Panc1 (cell line): ENCODE measurements around the gene BAIAP2. TPM values are rescaled to one million over a fixed set of nuclear protein-coding genes. Genes with fewer than 3 reads are reported as not detected.

Experiments used
- ATAC-seq: fragments of 200-7000 bp; cut with Tn5 transposase; 2 replicates; pipeline ENCODE4 v1.9.1; 2020; ENCODE audit warnings: mild to moderate bottlenecking, moderate library complexity
- BruUV-seq: library from RNA; stranded (reverse); fragments of 400-500 nt; replicated peaks from 2 replicates; lab custom pipeline; 2021; lab: Mats Ljungman, UMichigan
- CTCF ChIA-PET: fragments of 300-600 bp; sonication (Branson Sonifier 250); formaldehyde crosslinking; loops from one replicate; lab custom pipeline; 2022; ENCODE audit warnings: antibody characterized with exemption; lab: Charles Lee
- POLR2A ChIA-PET: fragments of 300-600 bp; sonication (Branson Sonifier 250); formaldehyde crosslinking; loops from one replicate; lab custom pipeline; 2022; ENCODE audit warnings: antibody characterized with exemption; lab: Charles Lee
- DNase-seq: peaks from one replicate; pipeline ENCODE4 v3.0.0-alpha.2; 2010; ENCODE audit warnings: low read depth, low spot score
- H3K27ac ChIP-seq: 2 replicates; pipeline ENCODE4 v1.5.1; 2011; ENCODE audit warnings: mild to moderate bottlenecking, low read length, inconsistent platforms
- H3K27me3 ChIP-seq: fragments of 200-500 bp; sonication (Bioruptor generic); 2 replicates; pipeline ENCODE4 v1.6.0; 2014; ENCODE audit warnings: low read length, inconsistent platforms; ENCODE audit not compliant: control insufficient read depth, insufficient read depth
- H3K36me3 ChIP-seq: fragments of 200-500 bp; sonication (Bioruptor generic); 2 replicates; pipeline ENCODE4 v1.5.1; 2014; ENCODE audit warnings: inconsistent platforms, mild to moderate bottlenecking, low read length, moderate library complexity; ENCODE audit not compliant: control insufficient read depth, insufficient read depth
- H3K4me1 ChIP-seq: 2 replicates; pipeline ENCODE4 v1.5.1; 2011; ENCODE audit warnings: inconsistent platforms, mild to moderate bottlenecking, low read length, moderate library complexity; ENCODE audit not compliant: control insufficient read depth, insufficient read depth
- H3K4me3 ChIP-seq, 2 experiments: 2 replicates each; pipeline ENCODE4 v1.5.1; 2011 to 2012; ENCODE audit warnings: low read depth in 2 of 2, low read length in 2 of 2, mild to moderate bottlenecking in 2 of 2, inconsistent platforms in 1 of 2, moderate library complexity in 1 of 2
- H3K9me3 ChIP-seq: fragments of 200-500 bp; sonication (Bioruptor generic); 2 replicates; pipeline ENCODE4 v1.5.1; 2014; ENCODE audit warnings: low read depth, mild to moderate bottlenecking, inconsistent platforms, low read length, moderate library complexity; ENCODE audit not compliant: control insufficient read depth, insufficient read depth
- POLR2AphosphoS5 ChIP-seq: IDR thresholded peaks from 2 replicates; pipeline ENCODE4 v1.6.1; 2012; ENCODE audit warnings: mild to moderate bottlenecking, low read depth, low read length, moderate library complexity
- SIN3A ChIP-seq: IDR thresholded peaks from 2 replicates; pipeline ENCODE4 v1.6.1; 2012; ENCODE audit warnings: low read depth, mild to moderate bottlenecking, low read length, moderate library complexity, borderline replicate concordance; ENCODE audit not compliant: insufficient read depth
- TCF7L2 ChIP-seq: IDR thresholded peaks from 2 replicates; pipeline ENCODE4 v1.6.1; 2011; ENCODE audit warnings: mild to moderate bottlenecking, low read depth, low read length, inconsistent platforms
- in situ Hi-C: cut with HindIII; loops from 2 replicates; pipeline ENCODE4 v1.10.0; 2016; ENCODE audit warnings: low sequenced_read_pairs, low pct_unique_long_range_greater_than_20kb
- intact Hi-C: fragments of 100-400 bp; cut with micrococcal nuclease; formaldehyde crosslinking; loops from one replicate; pipeline ENCODE4 v1.10.0; 2022; ENCODE audit not compliant: unreplicated experiment
- total RNA-seq: library from RNA; stranded (reverse); gene quantifications from one replicate; pipeline ENCODE4 v1.2.1, GENCODE V29; 2021; ENCODE audit not compliant: unreplicated experiment
- TF ChIP-seq, protein P1 (sequence below), 2 experiments: IDR thresholded peaks; 2 replicates each; pipeline ENCODE4 v1.6.1; 2011 to 2012; ENCODE audit warnings: low read depth in 2 of 2, control low read depth in 1 of 2, low read length in 1 of 2, mild to moderate bottlenecking in 1 of 2, moderate library complexity in 1 of 2; ENCODE audit not compliant: insufficient read depth in 1 of 2
- TF ChIP-seq, protein P2 (sequence below): fragments of 450-650 bp; IDR thresholded peaks from 2 replicates; pipeline ENCODE4 v1.5.1; 2017; ENCODE audit warnings: mild to moderate bottlenecking

The BAIAP2 gene
- total RNA-seq, 1 experiment from 2014 or later, result 125 TPM

DNA sequence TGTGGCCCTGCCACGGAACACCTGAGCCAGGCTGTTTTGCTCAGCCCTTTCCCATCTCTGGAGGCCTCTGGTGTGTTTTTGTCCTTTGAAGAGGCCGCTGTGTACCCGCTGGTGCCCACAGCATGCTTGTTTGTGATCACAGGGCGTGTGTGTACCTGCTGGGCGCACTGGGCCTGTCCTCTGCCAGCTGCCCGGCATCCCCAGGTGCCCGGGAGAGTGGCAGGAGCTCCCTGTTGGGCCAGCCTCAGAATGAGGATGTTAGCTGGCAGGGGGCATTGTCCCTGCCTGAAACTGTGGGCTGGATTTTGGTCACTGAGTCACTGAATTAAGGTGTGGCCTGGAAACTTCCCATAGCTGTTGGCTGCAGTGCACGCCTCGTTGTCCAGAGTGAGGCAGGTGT, 31.1 kb downstream of the BAIAP2 start:
- TF ChIP-seq, protein P1, sequence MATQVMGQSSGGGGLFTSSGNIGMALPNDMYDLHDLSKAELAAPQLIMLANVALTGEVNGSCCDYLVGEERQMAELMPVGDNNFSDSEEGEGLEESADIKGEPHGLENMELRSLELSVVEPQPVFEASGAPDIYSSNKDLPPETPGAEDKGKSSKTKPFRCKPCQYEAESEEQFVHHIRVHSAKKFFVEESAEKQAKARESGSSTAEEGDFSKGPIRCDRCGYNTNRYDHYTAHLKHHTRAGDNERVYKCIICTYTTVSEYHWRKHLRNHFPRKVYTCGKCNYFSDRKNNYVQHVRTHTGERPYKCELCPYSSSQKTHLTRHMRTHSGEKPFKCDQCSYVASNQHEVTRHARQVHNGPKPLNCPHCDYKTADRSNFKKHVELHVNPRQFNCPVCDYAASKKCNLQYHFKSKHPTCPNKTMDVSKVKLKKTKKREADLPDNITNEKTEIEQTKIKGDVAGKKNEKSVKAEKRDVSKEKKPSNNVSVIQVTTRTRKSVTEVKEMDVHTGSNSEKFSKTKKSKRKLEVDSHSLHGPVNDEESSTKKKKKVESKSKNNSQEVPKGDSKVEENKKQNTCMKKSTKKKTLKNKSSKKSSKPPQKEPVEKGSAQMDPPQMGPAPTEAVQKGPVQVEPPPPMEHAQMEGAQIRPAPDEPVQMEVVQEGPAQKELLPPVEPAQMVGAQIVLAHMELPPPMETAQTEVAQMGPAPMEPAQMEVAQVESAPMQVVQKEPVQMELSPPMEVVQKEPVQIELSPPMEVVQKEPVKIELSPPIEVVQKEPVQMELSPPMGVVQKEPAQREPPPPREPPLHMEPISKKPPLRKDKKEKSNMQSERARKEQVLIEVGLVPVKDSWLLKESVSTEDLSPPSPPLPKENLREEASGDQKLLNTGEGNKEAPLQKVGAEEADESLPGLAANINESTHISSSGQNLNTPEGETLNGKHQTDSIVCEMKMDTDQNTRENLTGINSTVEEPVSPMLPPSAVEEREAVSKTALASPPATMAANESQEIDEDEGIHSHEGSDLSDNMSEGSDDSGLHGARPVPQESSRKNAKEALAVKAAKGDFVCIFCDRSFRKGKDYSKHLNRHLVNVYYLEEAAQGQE (IDR thresholded peaks at IDR 0.05; ENCODE audit: insufficient read depth in 1 of 2, low read depth in 2 of 2, low read length in 1 of 2), result no peak
- TF ChIP-seq TCF7L2 (no peak), SIN3A (no peak), POLR2AphosphoS5 (no peak)
- TF ChIP-seq, protein P2, sequence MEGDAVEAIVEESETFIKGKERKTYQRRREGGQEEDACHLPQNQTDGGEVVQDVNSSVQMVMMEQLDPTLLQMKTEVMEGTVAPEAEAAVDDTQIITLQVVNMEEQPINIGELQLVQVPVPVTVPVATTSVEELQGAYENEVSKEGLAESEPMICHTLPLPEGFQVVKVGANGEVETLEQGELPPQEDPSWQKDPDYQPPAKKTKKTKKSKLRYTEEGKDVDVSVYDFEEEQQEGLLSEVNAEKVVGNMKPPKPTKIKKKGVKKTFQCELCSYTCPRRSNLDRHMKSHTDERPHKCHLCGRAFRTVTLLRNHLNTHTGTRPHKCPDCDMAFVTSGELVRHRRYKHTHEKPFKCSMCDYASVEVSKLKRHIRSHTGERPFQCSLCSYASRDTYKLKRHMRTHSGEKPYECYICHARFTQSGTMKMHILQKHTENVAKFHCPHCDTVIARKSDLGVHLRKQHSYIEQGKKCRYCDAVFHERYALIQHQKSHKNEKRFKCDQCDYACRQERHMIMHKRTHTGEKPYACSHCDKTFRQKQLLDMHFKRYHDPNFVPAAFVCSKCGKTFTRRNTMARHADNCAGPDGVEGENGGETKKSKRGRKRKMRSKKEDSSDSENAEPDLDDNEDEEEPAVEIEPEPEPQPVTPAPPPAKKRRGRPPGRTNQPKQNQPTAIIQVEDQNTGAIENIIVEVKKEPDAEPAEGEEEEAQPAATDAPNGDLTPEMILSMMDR, result no peak
- ChIA-PET CTCF (no interaction called here), POLR2A (no interaction called here)
- H3K4me1 ChIP-seq, result no peaks in the 10 kb centered on the region
- in situ Hi-C loops (no loop called here), intact Hi-C loops (no loop called here)
- DNase-seq (no peak), ATAC-seq (no peak)
- BruUV-seq, result no TSS peak
- H3K9me3 ChIP-seq, result no peaks in the 10 kb centered on the region
- no peak overlapping the region for H3K27ac ChIP-seq
- no peak overlapping the region for H3K4me3 ChIP-seq
- no peaks in the 10 kb centered on the region for H3K27me3 ChIP-seq
- no peaks in the 10 kb centered on the region for H3K36me3 ChIP-seq

DNA sequence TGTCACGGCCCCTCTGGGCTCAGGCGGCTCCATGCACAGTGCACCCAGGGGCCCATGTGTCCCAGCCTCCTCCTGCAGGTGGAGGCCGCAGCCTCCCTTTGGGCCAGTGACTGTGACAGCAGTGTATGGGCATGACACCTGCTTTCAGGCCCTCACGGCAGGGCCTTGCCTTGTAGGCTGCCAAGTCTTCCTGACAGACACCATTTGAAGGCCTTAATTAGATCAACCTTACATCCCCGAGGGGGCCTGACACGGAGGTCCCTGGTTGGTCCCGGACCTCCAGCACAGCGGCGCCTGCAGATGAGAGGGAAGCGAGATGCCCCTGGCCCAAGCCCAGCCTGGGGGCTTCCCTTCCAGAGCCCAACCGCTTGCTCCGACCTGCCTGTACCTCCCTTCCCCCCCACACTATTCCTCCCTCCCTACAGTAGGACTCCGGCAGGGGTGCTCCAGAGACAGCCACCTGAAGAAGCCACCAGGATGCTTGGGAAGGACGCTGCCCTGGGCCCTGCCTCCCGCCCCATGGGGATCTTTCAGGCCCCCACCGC, 31.9 kb downstream of the BAIAP2 start:
- H3K4me1 ChIP-seq, result no peaks in the 10 kb centered on the region
- ChIA-PET CTCF (no interaction called here), POLR2A (no interaction called here)
- intact Hi-C loops (no loop called here), in situ Hi-C loops (no loop called here)
- DNase-seq (no peak), ATAC-seq (no peak)
- H3K27me3 ChIP-seq, result no peaks in the 10 kb centered on the region
- H3K4me3 ChIP-seq, result no peak overlapping the region
- no peaks in the 10 kb centered on the region for H3K36me3 ChIP-seq
- no peaks in the 10 kb centered on the region for H3K9me3 ChIP-seq
- H3K27ac ChIP-seq, result no peak overlapping the region
- no TSS peak for BruUV-seq
- TF ChIP-seq TCF7L2 (no peak), POLR2AphosphoS5 (no peak), SIN3A (no peak)
- TF ChIP-seq, protein P2, result no peak
- TF ChIP-seq, protein P1 (IDR thresholded peaks at IDR 0.05; ENCODE audit: insufficient read depth in 1 of 2, low read depth in 2 of 2, low read length in 1 of 2), result no peak
